ENCODE measurements around the gene MFF.

GRCh38 chr2:227293531-227293930 lies 31.5 kb upstream of the MFF start:
- TF ChIP-seq ZNF274 (IDR thresholded peaks at IDR 0.05; ENCODE audit: low read depth, low read length) (no peak), YY1 (IDR thresholded peaks at IDR 0.05; ENCODE audit: insufficient read depth, insufficient read length) (no peak), SUZ12 (IDR thresholded peaks at IDR 0.05; ENCODE audit: extremely low read depth, insufficient read depth, insufficient read length) (no peak)
